ENCODE results near the gene CD33.

DNA sequence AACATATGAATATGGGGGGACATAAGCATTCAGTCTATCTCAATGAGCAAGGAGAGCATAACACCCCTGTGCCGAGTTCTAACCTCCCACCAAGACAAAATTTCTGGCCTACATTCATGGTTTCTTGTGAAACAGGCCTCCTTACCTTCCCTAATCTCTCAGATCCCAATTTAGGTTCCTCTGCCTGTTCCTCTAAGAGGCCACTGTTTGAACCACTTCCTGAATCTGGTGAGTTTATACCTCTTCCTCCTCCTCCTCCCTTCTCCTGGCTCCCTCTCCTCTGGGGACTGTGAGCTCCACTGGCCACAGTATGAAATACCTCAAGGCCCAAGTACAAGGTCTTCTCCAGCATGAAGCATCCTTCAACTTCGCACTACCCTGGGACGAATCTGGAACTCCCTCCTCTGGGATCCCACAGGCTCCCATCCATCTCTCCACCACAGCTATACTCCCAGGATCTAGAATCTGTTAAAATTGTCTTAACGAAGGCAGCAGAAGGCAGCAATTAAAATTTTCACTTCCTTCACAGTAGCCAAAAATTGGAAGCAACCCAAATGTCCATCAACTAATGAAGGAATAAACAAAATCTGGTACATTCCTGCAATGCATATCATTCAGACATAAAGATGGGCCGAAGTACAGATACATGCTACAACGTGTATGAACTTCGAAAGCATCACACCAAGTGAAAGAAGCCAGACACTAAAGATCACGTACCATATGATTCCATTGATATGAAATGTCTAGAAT, 18.2 kb downstream of the CD33 start:
- no peak for TF ChIP-seq POLR2A (IDR thresholded peaks at IDR 0.05)
- TF ChIP-seq, protein P1, sequence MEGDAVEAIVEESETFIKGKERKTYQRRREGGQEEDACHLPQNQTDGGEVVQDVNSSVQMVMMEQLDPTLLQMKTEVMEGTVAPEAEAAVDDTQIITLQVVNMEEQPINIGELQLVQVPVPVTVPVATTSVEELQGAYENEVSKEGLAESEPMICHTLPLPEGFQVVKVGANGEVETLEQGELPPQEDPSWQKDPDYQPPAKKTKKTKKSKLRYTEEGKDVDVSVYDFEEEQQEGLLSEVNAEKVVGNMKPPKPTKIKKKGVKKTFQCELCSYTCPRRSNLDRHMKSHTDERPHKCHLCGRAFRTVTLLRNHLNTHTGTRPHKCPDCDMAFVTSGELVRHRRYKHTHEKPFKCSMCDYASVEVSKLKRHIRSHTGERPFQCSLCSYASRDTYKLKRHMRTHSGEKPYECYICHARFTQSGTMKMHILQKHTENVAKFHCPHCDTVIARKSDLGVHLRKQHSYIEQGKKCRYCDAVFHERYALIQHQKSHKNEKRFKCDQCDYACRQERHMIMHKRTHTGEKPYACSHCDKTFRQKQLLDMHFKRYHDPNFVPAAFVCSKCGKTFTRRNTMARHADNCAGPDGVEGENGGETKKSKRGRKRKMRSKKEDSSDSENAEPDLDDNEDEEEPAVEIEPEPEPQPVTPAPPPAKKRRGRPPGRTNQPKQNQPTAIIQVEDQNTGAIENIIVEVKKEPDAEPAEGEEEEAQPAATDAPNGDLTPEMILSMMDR (IDR thresholded peaks at IDR 0.05): no peak
